ENCODE results near the gene IGF2R.
"Not testable (repeated sequence)": the region's sequence is repeated elsewhere in the genome, so short reads cannot be mapped to it uniquely, and the experiment has no call there.

Gene IGF2R

DNA sequence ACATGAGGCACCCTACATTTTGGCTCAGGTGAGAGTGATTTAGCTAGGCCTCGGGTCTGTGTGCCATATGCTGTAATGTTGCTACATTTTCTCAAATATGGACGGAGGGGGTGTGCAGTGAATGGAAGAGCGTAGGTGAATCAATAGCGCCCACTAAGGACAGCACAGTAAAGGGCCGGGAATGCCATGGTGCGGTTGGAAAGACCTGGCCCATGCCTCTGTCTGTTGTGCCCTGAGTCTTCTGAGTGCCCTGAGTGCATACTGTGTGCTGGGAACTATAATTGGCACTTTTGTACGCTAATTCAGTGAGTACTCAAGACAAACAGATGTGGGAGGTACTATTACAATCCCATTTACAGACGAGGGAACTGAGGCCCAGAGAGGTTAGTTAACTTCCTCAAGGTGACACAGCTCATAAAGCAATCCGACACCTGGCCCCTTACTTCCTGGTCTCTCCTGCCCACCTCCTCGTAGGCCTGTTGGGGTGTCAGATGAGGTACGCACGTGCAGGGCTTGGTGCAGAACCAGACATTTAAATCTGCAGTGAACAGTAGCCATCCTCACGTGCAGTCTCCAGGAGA is 170.0 kb downstream of the IGF2R start:
- DNase-seq (ENCODE audit: low spot score) = no peak

DNA sequence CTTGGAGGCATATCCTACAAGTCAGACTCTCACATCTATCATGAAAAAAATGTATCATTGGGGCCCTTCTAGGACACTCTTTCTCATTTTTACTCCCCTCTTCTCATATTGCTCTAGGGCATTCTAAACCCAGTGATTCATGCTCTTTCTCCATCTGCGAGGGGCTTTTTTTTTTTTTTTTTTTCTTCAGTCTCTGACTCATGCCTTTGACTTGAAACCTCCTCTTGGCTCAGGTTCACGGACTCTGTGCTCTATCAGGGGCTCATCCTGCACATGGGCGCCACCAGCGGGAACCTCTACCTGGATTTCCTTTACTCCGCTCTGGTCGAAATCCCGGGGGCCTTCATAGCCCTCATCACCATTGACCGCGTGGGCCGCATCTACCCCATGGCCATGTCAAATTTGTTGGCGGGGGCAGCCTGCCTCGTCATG is 170.6 kb downstream of the IGF2R start:
- DNase-seq (ENCODE audit: low spot score) = no peak

DNA sequence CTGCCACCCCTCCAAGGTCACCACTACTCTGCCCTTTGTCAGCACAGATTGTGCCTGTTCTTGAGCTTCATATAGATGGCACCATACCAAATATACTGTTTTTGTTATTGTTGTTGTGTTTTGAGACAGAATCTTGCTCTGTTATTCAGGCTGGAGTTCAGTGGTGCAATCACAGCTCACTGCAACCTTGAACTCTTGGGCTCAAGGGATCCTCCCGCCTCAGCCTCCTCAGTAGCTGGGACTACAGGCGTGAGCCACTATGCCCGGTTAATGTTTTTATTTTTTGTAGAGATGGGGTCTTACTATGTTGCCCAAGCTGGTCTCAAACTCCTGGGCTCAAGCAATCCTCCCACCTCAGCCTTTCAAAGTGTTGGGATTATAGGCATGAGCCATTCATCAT is 171.6 kb downstream of the IGF2R start:
- DNase-seq (ENCODE audit: low spot score) = not testable (repeated sequence)

DNA sequence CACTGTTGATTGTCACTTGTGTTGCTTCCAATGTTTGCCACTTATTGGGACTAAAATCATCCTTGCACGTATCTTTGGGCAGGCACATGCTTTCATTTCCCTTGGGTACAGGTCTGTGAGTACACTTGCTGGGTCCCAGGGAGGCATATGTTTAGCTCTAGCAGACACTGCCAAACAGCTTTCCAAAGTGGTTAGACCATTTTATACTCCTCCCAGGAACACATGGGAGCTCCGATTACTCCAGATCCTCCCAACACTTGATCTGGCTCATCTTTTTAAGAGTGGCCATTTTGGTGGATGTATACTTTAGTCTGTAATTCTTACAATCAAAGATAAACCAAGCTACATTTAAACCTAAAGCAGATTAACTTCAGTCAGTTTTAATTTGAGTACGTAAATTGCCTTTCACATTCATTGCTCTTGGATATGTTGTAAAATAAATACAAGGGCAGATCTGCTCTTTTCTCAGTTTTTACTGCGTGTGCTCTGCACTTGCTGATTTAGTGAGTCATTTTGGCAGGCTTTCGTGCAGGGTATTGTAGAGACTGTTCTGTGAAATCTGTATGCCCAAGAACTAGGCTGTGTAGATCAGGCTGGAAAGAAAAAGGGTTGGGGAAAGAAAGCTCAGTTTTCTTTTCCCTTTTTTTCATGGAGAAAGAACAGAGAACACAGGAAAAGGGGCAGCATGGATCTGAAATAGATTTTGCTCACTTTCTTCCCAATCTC is 172.3 kb downstream of the IGF2R start:
- DNase-seq (ENCODE audit: low spot score) = no peak

DNA sequence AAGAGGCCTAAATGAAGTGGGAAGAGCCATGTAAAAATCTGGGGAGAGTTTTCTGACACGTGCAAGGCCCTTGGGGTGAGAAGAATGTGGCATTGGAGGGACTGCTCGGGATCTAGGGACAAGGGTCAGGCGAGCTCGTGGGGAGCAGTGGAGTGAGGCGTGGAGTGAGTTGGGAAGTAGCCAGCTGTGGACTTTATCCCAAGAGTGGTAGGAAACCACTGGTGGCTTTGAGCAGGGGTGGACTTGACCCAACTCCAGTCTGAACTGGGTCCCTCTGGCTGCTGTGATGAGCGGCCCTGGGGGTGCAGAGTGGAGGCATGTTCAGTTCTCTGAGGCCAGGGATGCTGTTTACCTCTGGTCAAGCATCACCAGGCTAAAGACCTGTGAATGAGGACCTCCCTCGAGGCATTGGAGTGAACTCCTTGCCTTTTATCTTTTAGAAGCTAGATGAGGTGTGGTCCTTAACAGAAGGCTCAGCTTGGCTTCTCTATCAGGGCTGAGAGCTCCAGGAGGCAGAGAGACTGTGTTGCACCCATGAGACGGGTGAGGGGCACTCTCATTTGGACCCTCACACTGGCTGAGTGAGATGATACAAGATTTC is 173.3 kb downstream of the IGF2R start:
- DNase-seq (ENCODE audit: low spot score) = no peak

DNA sequence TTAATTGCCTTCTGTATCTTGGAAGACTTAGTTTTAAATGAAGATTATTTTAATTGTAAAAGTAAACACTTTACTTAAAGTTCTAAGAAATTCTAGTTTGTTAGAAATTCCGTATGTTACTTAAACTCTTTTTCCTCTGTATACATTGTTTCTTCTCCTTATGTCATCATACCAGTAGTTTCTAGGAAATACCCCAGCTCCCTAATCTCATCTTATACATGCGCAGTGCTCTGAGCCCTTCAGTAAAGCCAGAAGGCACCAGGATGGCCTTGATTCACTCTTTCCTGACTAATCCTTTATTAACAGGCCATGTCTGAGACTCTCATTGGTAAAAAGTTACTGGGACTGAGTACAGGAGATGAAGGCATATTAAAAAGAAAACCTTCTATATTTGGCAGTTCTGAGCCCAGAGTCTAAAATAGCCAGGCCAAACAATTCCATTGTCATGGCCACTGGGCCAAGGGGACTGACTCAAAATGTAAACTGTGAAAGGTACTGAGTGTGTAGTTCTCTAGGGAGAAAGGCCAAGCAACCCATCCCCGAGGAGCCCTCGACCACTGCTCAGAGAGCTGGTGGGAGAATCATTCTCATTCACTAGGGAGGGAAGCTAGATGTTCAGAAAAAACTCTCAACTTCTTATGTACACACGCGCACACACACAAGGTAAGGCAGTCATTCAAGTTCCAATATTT is 177.7 kb downstream of the IGF2R start:
- no peak for DNase-seq (ENCODE audit: low spot score)

DNA sequence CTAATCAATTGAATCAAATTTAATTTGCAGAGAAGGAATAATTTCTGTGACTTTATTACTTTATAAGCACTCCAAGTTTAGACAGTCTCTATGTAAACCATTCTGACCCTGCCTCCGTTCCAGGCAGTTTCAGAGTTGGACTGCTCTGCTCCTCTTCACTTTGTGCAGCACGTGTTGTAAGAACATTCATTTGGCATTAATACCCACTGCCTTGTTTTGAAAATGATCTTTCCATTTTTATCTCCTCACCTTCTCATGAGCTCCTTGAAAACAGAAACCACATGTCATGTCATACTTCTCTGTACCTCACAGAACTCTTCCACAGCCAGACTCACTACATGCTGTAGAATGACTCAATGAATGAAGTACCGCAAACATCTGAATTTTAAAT is 178.3 kb downstream of the IGF2R start:
- DNase-seq (ENCODE audit: low spot score) = no peak

DNA sequence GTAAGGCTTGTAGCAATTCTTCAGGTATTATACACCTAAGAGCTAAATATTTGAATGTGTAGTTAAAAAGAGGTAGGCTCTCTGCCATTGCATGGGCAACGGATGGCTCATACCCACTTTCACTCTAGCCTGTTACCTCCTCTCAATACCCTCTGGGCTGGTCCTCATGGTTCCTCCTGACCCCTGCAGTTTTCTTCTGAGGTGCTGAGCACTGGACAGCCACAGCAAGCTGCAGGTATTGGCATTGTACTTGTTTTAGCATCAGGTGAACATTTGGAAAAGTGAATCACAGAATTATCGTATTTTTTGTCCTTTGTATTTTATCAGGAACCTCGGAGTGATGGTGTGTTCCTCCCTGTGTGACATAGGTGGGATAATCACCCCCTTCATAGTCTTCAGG is 185.6 kb downstream of the IGF2R start:
- DNase-seq (ENCODE audit: low spot score) = no peak

DNA sequence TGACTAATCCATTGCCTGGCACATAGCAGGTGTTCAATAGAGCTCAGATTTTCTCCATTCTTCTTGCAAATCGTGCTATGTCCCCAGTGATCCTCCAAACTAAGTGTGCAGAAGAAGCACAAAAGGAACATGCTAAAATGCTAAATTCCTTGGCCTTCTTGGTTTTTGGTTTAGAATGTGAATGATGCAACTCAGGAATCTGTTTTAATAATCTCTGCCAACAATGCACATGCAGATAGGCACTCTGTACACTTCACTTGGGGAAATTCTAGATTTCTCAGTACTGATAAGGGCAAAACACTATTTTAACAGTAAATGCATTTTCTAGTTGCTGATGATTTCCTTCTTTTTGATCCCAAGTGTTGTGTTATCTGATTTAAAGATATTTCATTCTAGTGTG is 188.0 kb downstream of the IGF2R start:
- no peak for DNase-seq (ENCODE audit: low spot score)

DNA sequence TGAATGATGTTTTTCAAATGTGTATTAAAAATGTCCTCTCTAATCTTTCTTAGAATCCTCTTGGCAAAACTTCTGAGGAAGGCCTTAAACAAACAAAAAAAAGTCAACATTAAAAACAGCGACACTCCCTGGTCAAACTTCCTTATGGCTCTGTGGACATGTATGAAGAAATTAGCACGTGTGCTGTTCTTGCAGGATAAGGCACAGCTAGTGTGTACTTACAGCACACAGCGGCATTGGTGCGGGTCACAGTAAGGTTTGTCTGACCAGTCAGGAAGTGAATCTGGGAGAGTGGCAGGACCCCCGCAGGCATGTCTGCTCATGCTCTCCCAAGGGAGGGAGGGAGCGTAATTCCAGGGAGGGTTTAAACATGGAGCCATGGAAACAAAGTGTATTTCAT is 191.6 kb downstream of the IGF2R start:
- DNase-seq (ENCODE audit: low spot score) = no peak
